Uterus (tissue), 2 donors: ENCODE data around the gene PPM1K.

ENCODE experiments used
- POLR2A ChIP-seq, 2 donors: fragments of 450-650 bp; IDR thresholded peaks; one replicate each; pipeline ENCODE4 v1.6.1; 2016; ENCODE audit warnings: antibody characterized with exemption in 2 of 2, mild to moderate bottlenecking in 1 of 2, moderate library complexity in 1 of 2
- TF ChIP-seq, protein P1 (sequence below), 4 experiments: fragments of 200-600 bp in 2 of 4; fragments of 450-650 bp in 2 of 4; sonication (generic) in 2 of 4; IDR thresholded peaks; one replicate each; pipeline ENCODE4 v1.5.1; 2016 to 2019; ENCODE audit warnings: antibody characterized with exemption in 4 of 4, mild to moderate bottlenecking in 2 of 4, moderate library complexity in 1 of 4

DNA sequence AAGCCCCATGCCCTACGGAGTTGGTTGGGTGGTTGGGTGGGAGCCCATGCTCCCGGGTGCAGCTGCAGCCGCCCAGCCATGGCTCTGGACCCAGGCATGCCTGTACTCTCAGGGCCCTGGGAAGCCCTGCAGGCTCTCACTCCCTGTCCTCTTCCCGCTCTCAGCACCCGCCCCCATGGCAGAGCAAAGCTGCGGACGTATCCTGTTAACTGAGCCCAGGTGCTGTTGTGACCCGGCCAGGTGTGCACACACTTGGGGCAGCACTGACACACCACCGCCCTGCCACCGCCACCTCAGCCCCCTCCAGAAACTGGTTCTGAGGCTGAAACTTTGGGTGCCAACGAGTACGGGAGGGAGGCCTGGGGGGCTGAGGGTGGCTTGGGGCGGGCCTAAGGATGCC, 40.3 kb downstream of the PPM1K start:
- TF ChIP-seq, protein P1, sequence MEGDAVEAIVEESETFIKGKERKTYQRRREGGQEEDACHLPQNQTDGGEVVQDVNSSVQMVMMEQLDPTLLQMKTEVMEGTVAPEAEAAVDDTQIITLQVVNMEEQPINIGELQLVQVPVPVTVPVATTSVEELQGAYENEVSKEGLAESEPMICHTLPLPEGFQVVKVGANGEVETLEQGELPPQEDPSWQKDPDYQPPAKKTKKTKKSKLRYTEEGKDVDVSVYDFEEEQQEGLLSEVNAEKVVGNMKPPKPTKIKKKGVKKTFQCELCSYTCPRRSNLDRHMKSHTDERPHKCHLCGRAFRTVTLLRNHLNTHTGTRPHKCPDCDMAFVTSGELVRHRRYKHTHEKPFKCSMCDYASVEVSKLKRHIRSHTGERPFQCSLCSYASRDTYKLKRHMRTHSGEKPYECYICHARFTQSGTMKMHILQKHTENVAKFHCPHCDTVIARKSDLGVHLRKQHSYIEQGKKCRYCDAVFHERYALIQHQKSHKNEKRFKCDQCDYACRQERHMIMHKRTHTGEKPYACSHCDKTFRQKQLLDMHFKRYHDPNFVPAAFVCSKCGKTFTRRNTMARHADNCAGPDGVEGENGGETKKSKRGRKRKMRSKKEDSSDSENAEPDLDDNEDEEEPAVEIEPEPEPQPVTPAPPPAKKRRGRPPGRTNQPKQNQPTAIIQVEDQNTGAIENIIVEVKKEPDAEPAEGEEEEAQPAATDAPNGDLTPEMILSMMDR (IDR thresholded peaks at IDR 0.05) = no peak
- no peak for TF ChIP-seq POLR2A (IDR thresholded peaks at IDR 0.05)
